NB4 (cell line): ENCODE data around the gene GPR78.

Source experiments
- POLR2A ChIP-seq: IDR thresholded peaks from 2 replicates; pipeline ENCODE4 v1.6.1; 2011; ENCODE audit warnings: mild to moderate bottlenecking; ENCODE audit not compliant: insufficient read length; ENCODE audit errors: extremely low read depth
- TF ChIP-seq, protein P1 (sequence below): IDR thresholded peaks from one replicate; pipeline ENCODE4 v1.5.1; 2012; ENCODE audit warnings: low read depth, low read length

DNA sequence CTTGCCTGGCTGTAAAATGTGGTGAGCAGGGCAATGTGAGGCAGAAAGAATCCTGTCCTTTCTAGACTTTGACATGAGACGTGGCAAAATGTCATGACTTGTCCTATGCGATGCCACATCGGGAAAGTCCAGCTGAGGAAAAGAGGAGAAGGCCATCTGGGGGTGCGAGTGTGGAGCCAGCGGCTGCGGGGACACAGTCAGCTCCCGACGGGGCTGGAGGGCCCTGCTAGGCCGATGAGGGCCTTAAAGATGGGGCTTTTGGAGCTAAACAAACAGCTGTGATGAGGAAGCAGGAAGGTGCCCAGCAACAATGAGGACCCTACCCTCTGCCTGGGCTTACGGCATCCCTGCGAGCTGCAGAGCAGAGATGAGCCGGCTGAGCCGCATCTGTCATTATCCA is 20.1 kb downstream of the GPR78 start:
- TF ChIP-seq, protein P1, sequence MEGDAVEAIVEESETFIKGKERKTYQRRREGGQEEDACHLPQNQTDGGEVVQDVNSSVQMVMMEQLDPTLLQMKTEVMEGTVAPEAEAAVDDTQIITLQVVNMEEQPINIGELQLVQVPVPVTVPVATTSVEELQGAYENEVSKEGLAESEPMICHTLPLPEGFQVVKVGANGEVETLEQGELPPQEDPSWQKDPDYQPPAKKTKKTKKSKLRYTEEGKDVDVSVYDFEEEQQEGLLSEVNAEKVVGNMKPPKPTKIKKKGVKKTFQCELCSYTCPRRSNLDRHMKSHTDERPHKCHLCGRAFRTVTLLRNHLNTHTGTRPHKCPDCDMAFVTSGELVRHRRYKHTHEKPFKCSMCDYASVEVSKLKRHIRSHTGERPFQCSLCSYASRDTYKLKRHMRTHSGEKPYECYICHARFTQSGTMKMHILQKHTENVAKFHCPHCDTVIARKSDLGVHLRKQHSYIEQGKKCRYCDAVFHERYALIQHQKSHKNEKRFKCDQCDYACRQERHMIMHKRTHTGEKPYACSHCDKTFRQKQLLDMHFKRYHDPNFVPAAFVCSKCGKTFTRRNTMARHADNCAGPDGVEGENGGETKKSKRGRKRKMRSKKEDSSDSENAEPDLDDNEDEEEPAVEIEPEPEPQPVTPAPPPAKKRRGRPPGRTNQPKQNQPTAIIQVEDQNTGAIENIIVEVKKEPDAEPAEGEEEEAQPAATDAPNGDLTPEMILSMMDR, result no peak
- TF ChIP-seq POLR2A, result no peak
